ENCODE data around the gene TRIM59.
A peak's percentile ranks its signal among the peaks of the same experiment; 100 is the strongest.

TRIM59 gene

GRCh38 chr3:160403028-160403545, 46.5 kb downstream of the TRIM59 start:
- no peak for DNase-seq (ENCODE audit: low read depth)

DNA sequence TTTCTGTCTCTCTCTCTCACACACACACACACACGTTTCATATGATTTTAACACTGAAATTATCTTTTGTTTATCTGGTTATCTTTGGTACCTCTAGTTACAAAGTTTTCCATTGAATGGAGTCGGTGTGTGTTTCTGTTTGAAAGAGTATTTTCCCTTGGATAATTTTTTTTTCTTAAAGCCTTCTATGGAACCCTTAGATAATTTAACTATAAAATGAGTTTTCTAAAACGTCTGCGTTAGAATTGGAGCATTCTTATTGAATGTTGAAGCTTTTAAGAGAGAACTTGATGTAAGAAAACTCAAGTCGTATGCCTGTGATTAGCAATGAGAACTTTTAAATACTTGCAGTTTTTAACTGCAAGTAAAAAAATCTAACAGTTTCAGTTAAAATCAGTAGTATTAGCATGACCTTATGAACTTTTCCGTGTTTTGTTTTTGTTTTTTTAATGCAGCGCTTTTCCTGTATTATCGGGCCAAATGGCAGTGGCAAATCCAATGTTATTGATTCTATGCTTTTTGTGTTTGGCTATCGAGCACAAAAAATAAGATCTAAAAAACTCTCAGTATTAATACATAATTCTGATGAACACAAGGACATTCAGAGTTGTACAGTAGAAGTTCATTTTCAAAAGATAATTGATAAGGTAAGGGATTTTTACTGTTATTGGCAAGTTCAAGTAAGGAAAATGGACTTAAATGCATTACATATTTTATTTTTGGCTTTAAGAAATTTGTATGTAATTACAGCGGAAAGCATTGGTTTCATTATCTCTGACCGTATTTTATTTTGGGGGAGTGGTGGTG, 47.2 kb downstream of the TRIM59 start:
- no peak for DNase-seq (ENCODE audit: low read depth)

GRCh38 chr3:160401291-160402095, 48.1 kb downstream of the TRIM59 start:
- peak; percentile 81 for DNase-seq (ENCODE audit: low read depth)

GRCh38 chr3:160400702-160401150, 48.9 kb downstream of the TRIM59 start:
- peak; percentile 29 for DNase-seq (ENCODE audit: low read depth)

- peak; percentile 43 for DNase-seq (ENCODE audit: low read depth)
These were observed 49.4 kb downstream of the TRIM59 start for GRCh38 chr3:160400030-160400701.

DNA sequence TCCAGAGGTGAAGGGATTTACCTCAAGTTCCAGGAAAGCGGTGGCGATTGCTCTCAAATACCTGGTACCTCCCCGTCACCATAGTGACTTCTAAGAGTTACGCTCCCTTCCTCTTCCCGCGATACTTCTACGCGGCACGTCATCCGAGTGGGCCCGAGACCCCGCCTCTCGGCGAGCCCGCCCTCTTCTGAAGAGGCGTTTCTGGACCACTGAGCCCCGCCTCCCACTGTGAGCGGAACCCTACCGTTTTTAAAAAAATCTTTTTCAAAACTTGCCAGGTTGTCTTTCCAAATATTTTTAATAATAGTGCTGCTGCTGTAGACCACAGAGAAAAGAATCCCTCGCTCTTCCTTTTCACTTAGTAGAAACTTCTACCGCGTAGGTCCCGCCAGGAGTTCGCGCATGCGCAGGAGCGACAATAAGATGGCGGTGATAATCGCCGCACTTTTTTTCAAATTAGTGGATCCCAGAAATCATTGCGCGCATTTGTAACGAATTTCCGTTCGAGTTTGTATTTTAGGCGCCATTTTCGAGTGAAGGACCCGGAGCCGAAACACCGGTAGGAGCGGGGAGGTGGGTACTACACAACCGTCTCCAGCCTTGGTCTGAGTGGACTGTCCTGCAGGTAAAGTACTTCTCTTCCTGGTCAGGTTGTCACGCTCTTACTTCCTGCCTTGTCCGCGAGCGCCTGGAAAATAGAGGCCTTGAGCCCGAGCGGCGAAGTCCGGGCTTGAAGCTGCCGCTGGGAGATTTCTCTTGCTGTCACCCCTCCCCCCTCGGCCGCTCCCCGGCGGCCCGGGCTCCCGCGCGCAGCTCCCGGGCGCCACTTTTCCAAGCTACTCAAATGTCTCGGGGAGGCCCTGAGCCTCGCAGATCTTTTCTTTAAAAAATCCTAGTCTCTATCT, 50.2 kb downstream of the TRIM59 start, which contains the start of the genes IFT80 and SMC4:
Gene IFT80, minus strand, starts transcription at position 101 of the 905 bp plus-strand sequence. CDS start 14,625 bp downstream, outside the sequence.
Gene SMC4, plus strand, starts transcription at position 526 of the 905 bp plus-strand sequence. CDS start 1,177 bp downstream, outside the sequence.
- DNase-seq (ENCODE audit: low read depth), result peak; percentile 97

- DNase-seq (ENCODE audit: low read depth), result no peak
These were observed 50.8 kb downstream of the TRIM59 start for GRCh38 chr3:160398820-160399124.

DNA sequence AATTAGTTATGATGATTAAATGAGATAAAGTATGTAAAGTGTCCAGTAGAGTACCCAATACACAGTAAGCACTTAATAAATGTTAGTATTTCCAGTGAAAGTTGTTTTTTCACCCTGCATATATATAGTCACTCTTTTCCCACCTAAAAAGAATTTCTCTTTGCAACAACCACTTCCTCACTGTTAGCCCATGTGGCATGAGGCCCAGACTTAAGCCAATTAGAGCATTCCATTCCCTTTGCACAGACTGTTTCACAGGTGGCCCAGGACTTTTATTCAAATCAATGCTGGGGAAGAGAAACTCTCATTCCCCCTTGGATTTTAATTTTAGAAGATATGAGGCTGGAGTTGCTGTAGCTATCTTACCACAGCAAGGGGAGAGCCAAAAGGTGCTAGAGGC, 54.3 kb downstream of the TRIM59 start:
- peak; percentile 63 for DNase-seq (ENCODE audit: low read depth)

DNA sequence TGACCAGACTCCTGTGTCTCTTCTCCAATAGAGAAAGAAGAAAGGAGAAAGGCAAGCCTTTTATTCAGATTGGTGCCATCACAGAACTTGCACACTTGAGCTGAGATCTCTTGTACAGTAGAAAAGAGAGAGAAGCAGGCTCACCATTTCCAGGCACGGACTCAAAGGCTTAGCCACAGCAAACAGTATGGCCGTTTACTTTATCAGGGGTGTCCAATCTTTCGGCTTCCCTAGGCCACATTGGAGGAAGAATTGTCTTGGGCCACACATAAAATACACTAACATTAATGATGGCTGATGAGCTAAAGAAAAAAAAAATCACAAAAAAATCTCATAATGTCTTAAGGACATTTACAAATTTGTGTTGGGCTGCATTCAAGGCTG, 55.6 kb downstream of the TRIM59 start:
- DNase-seq (ENCODE audit: low read depth), result no peak

- DNase-seq (ENCODE audit: low read depth), result no peak
These were observed 56.1 kb downstream of the TRIM59 start for GRCh38 chr3:160393346-160394008.

DNA sequence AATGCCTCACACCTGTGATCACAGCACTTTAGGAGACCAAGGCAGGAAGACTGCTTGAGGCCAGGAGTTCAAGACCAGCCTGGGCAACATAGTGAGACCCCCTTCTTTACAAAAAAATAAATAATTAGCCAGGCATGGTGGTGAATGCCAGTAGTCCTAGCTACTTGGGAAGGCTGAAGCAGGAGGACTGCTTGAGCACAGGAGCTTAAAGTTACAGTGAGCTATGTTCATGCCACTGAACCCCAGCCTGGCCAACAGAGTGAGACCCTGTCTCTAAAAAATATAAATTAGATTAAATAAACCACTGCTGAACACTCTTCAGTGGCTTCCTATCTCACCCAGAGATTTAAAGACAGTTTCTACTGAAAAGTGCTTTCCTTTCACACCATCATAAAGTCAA, 56.8 kb downstream of the TRIM59 start:
- no peak for DNase-seq (ENCODE audit: low read depth)

GRCh38 chr3:160390565-160391138, 58.9 kb downstream of the TRIM59 start:
- DNase-seq (ENCODE audit: low read depth), result no peak

All from ELR (cell line).